ENCODE measurements around the gene SDC4.
A peak's percentile ranks its signal among the peaks of the same experiment; 100 is the strongest.
"Not testable (repeated sequence)": the region's sequence is repeated elsewhere in the genome, so short reads cannot be mapped to it uniquely, and the experiment has no call there.

Gene SDC4

DNA sequence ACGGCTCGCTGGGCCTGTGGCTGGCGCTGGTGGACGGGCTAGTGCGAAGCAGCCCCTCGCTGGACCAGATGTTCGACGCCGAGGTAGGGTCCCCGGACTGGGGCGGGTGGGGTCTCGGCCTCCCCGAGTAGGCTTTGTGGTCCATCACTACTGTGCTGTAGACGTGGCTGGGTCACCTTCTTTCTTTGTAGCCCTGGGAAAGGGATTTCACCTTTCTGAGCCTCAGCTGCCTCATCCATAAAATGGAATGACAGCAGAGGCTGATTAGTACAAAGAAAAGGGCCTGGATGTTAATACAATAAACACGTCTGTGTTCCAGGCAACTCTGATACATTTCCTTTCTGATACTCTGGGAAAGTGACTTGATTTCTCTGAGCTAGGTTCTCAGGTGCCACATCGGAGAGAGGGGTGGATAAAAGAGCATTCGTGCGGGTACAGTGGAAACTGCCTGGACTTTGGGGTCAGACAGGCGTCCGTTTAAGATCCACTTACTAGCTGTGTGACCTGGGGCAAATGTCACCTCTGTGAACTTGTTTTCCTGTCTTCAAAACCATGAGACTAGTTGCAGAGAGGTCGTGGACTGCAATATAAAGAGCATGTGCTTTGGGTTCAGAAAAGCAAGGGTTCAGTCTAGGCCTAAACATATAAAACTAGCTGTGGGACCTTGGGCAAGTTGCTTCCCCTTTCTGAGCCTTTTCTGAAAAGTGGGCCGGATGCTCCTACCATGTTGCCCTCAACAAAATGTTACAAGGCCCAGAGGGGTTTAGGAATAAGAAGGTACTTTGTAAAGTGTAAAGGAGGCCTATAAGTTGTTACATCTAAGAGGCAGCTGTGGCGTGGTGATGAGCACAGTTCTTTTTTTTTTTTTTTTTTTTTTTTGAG is 15.6 kb upstream of the SDC4 start:
- DNase-seq = no peak

DNA sequence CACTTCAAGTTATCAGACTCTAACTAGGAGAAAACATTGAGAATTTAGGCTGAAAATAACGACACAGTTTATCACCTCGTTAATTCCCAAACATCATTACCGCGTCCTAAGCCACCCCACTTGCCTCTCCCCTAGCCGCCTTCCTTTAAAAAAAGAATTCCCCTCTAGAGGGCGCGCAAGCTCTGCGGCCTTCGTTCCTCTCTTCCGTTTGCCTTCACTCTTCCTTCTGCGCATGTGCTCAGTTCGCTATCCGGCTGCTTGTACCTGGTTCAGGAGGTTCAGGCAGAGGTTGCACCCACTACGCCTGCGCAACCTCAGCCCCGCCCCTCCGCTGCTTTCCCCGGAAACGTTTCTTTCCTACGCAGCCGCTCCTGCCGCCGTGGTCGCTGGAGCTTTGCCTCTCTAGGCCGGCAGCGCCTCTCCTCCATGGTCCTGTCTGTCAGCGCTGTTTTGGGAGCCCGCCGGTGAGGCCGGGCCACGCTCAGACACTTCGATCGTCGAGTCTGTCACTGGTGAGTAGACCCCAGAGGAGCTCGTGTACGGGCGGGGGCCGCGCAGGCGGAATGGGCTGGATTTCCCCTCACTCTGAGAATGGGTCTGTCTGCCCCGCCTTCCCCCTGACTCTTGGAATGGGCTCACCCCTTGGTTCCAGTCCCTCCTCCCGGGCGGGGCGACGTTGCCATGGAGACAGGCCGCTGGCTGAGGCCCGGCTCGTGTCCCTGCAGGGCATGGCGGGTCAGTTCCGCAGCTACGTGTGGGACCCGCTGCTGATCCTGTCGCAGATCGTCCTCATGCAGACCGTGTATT is 14.8 kb upstream of the SDC4 start, which contains the start of gene SYS1:
Gene SYS1 (plus strand): TSS at position 353 of the 807 bp plus-strand sequence. CDS start 376 bp downstream, at position 729.
- DNase-seq = peak; percentile 98

- DNase-seq = no peak
Measured at GRCh38 chr20:45361793-45362192, 13.6 kb upstream of the SDC4 start.

DNA sequence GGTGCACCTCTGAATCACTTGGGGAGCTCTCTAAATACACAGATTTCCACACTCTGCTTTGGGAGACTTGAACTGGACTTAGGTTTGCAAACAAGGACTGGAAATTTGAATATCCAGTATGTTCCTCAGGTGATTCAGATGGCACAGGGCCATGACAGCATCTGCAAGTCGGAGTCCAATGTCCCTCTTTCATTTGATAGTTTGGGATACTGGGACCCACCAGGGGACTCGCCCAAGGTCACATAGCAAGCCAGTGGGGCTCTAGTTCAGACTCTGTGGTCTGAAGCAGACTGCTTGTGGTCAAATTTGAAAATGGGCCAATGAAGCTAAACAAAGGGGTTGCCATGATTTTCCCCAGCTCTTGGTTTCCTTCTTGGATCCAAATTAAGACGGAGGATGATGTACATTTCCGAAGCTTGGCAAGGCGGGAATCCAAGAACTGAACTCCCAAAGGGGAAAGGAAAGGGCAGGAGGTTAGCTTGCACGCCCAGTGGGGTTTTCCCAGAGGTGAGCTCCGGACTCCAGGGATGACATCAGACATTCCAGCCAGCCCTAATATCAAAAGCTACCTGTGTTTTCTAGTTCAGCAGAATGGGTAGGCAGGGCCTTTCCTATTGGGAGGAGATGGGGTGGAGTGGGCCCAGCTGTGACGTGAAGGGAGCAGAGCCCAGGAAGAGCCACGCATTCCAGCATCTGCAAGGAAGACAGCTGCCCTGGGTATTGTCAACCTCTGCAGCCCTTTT is 11.4 kb upstream of the SDC4 start:
- peak; percentile 59 for DNase-seq

GRCh38 chr20:45359069-45359405 is 10.8 kb upstream of the SDC4 start:
- peak; percentile 62 for DNase-seq

DNA sequence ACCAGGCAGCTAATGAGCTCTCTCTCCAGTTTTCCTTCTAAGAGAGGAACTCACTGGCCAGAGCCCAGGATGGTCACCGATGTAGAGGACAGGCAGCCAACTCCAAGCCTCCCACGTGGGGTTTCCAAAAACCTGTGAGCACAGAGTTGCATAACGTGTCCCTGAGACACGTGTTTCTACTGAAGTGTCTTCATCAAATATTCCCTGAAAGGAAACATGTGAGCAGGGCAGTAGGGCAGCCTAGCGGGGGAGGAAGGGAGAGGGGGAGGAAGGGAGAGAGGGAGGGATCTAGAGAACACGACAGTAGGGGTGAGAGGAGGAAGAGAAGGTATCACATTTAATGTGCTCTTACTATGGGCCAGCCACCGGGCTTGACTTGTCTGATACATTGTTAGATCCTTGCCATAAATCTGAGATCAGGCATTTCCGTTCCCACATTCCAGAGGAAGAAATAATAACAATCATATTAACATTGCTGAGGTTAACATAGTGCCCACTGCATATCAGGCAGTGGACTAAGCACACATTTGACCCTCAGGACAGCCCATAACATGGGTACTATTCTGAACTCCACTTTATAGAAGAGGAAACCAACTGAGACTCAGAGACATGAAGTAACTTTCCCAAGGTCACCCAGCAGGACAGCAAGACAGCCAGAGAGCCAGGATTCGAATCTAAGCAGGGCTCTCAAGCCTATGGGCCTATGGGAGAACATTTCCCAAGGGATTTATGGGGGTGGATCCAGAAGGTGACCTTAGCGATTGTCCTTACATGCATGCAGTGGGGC is 10.3 kb upstream of the SDC4 start:
- DNase-seq = peak; percentile 82

DNA sequence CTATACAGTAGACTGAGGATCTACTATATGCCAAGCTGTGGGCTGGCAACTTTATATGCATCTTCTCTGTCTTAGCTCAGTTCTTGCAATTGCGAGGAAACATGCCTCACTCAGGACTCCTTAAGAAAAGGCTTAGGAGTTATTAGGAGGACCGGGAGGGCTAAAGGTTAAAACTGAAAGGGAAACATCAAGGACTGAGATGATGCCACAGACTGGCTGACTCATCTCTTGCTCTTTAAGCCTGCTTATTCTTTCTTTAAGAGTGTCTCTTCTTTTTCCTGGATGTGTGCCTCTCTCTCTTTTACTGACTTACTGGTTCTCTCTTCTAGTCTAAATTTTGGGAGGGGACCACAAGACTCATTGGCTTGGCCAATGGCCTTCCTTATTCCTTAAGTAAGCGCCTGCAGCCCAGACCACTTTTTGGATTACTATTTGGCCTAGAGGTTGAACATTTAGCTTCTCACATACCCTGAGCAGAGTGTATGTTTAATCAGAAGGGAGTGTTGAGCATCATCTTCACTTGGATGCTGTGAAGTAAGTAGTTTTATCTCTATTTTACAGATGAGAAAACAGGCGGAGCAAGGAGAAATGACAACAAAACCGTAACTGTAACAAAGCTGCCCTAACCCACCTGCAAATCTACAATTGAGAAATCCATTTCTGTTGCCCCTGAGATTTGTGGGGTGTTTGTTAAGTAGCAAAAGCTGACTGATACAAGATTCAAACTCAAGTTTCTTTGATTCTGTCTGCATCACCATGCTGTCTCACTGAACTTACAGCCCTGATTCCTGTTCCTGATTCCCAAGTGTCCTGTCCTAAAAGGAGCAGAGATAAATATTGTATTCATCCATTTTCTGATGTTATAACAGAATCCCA is 7.2 kb upstream of the SDC4 start:
- peak; percentile 84 for DNase-seq

DNA sequence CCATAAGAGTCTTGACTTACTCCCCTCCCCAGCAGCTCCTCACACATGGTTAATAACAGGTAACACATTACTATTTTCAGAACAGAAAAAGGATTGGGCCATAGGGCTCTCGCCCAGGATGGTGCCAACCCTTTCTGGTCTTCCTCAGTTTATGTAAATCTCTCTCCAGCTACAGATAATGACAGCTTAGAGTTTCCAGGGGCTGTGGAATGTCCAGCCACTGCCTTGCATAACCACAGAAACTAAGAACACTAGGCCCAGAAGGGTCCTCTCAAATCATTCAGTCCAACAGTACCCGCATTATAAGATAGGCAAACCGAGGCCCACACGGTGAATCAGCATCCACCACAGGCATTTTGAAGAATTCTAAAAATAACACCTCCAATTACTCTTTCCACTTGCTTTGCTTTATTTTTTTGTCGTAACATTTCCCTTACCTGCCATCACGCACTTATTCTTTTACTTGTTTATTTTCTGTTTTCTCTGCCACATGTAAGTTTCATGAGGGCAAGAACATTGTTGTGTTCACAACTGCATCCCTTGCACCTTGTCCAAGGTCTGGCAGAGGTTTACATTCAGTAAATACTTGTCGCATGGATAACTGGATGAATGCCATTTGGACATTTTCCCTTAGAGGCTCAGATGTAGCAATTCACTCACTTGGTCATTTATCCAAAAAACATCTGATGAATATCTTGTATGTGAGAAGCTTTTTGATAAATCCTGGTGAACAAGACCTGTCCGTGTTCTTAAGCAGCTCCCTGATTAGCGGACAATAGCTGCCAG is 6.4 kb upstream of the SDC4 start:
- DNase-seq = no peak

- no peak for DNase-seq
Measured at GRCh38 chr20:45353746-45354145, 5.5 kb upstream of the SDC4 start.

DNA sequence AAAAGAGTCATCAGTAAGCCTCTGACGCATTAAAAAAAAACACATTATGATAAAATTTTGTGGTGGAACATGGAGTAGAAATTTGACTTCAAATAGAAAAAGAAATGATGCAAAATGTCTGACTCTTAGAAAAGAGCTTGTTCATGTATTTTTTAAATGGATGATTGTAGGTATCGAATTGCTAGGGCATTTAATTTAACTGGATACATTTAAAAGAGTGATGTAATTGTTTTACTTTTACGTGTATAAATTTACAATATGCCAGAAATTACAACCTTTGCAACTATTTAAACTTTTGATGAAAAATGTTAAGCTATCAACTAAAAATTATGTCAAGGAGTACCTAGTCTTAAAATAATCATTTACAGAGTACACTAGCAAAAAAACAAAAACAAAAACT is 4.5 kb upstream of the SDC4 start:
- no peak for DNase-seq

DNA sequence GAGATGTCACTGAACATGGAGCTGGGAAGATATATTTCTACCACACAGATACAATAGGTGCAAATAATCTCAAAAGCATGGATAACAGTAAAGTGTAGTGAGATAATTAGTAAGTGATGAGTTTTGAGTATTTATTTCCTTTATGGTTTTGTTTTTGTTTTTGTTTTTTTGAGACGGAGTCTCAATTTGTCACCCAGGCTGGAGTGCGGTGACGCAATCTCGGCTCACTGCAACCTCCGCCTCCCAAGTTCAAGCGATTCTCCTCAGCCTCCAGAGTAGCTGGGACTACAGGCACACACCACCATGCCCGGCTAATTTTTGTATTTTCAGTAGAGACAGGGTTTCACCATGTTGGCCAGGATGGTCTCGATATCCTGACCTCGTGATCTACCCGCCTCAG is 2.6 kb upstream of the SDC4 start:
- DNase-seq = not testable (repeated sequence)

DNA sequence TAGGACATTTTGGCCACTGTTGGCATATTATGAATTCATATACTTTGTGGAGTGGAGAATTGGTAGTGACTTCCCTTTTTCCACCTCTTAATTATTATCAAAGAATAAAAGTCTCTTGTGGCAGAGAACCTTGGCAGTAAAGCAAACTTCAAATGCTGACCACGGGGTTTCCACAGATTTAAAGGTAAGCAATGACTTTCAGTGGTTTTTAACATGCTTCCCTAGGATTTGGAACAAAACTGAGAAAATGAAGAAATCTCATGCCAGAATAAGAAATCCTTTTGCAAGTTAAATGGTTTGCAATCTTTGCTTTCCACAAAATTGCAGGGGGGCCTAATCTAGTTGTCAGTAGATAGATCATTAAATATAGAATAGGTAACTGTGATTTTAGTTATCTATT is 2.0 kb upstream of the SDC4 start:
- DNase-seq = no peak

DNA sequence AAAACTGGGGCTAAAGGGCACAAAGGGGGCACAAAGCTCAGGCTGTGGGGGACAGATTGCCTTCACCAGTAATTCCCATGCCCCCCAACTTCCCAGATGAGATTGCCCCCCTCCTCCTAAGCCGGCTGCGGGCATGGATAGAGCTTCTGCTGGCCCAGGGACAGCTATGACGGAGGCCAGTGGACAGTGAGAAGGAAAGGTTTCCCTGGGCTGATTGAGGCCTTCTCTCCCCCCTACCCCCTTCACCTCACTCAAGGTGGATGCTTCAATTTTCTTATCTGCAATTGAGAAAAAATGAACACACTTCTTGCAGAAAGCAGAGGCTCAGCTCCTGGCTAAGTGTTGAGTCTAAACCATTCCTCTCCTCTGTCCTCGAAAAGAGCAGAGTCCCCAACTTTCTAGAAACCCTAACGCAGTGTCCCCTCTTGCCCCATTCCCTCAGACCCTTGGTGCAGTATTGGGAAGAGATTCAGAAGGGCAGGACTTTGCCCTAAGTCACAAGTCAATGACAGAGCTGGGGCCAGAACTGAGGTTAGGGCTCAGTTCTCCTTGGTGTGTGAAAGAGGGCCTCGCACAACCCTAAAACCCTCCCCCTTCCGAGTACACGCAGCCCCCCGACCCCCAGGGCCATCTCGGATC is 808 bp downstream of the SDC4 start:
- DNase-seq = no peak

GRCh38 chr20:45346851-45347250 is 1.4 kb downstream of the SDC4 start:
- peak; percentile 31 for DNase-seq

- no peak for DNase-seq
Measured at GRCh38 chr20:45346291-45346718, 1.9 kb downstream of the SDC4 start.

- peak; percentile 32 for DNase-seq
Measured at GRCh38 chr20:45345104-45345936, 2.9 kb downstream of the SDC4 start.

DNA sequence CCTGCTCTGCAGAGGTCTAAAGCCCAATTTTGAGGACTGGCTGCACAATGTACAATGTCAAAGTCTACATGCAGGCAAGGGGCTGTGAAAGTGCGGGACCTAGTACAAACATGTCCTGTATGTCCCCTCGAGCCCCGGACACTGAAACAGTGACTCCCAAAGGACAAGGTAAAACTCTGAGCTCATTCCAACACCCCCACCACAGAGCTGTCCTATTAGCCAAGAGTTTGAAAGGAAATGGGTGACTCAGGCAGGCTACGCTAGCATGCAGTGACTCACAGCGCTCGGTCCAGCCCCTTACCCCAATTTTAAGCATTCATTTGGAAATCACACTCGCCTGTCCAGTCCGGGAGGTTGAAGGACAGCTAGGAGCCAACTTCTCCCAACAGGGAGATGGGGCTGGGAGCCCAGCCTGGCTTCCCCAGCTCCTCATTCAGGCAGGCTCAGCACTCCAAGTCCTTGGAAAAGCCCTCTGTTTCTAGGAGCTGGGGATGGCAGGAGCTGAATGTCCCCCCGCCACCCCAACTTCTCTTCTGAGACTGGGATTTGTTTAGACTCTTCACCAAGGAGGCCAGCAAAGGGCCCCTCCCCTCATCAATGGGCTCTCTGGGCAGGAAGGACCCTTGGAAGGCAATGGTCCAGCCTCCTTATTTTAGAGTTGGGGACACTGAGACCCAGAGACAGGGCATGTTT is 3.9 kb downstream of the SDC4 start:
- peak; percentile 93 for DNase-seq

GRCh38 chr20:45343532-45344167 is 4.6 kb downstream of the SDC4 start:
- DNase-seq = no peak

Data from HCEC 1CT (cell line).